HG02759 (cell line): ENCODE data around the gene SYT1.
"Not testable (repeated sequence)": the region's sequence is repeated elsewhere in the genome, so short reads cannot be mapped to it uniquely, and the experiment has no call there.

Experiments
- ATAC-seq: cut with Tn5 transposase; IDR thresholded peaks from one replicate; pipeline ENCODE4 v1.9.1; 2021; ENCODE audit warnings: mild to moderate bottlenecking, moderate library complexity; ENCODE audit not compliant: unreplicated experiment

Gene SYT1

DNA sequence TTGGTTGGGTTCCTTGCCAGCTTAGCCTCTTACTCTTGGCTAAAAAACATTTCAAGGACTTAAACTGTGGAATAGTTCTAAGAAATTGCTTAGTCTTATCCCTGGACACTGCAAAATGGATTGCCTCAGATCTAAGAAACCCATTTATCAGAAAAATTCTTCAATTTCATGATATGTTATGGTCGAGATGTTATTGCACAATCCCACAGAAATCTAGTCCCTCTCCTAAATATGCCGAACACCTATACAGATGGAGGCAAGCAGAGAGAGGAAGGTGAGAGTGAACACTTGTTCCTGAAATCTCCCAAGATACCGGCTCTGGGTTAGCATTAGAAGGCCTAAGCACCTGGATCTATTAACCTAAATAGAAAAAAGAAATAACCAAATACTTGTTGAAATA lies 559.0 kb downstream of the SYT1 start:
- ATAC-seq: no peak

DNA sequence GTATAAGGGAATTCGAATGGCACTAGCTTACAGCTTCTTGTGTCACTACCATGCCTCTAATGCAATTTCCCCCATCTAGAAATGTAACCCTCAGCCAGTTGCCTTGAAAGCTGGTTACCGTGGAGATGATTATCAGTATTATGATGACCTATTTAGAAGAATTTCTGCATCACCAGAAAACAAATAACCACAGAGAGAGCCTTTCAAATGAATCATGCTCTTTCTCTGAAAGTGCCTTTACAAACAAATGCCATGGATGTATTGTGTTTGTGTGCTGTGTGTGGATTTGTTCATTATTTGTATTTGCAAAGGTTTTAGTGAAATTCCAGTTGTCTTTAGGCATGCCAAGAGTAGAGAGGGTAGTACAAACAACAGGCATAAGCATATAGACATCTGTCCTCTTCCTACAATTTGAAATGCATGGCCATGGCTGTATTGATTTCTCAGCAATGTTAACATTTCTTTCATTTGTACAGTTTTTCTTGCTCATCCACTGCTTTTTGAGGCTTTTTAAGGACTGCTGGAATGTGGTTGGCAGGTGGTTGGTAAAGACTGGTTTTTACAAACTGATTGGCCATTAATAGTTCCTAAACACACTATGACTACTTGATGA lies 559.6 kb downstream of the SYT1 start:
- ATAC-seq: no peak

GRCh38 chr12:79426121-79426520 lies 561.5 kb downstream of the SYT1 start:
- ATAC-seq: no peak

GRCh38 chr12:79426744-79427143 lies 562.2 kb downstream of the SYT1 start:
- ATAC-seq: not testable (repeated sequence)

DNA sequence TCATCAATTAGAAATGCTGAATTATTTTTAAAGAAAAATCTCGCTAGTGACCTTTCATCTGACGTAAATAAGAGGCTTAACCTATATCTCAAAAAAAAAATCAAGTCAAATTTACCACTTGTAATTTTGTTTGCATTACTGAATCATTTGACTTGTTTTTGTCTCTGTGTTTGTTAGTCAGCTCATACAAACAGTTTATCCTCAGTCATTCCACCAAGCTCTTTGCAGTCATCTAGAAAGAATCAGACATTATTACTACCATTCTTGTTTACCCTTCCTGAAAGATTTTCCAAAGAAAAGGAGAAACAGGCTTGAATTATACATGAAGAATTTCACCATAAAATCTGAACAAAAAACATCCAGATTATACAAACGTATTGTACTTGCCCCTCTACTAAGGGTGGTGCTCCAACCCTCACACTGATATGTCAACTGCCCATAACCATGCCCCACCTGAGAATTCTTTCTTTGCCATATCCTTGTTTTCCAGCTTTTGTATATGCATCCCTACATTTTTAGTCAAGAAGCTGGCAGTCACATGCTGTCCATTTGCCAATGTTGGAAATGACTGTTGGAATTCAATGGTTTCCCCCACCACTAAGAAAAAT lies 569.0 kb downstream of the SYT1 start:
- no peak for ATAC-seq

- no peak for ATAC-seq
Observed at GRCh38 chr12:79434561-79434960, 570.0 kb downstream of the SYT1 start.

- no peak for ATAC-seq
Observed at GRCh38 chr12:79435742-79436141, 571.2 kb downstream of the SYT1 start.

- no peak for ATAC-seq
Observed at GRCh38 chr12:79438480-79439174, 574.1 kb downstream of the SYT1 start.

- no peak for ATAC-seq
Observed at GRCh38 chr12:79439175-79439825, 574.7 kb downstream of the SYT1 start.

- ATAC-seq: no peak
Observed at GRCh38 chr12:79441534-79441933, 577.0 kb downstream of the SYT1 start.

DNA sequence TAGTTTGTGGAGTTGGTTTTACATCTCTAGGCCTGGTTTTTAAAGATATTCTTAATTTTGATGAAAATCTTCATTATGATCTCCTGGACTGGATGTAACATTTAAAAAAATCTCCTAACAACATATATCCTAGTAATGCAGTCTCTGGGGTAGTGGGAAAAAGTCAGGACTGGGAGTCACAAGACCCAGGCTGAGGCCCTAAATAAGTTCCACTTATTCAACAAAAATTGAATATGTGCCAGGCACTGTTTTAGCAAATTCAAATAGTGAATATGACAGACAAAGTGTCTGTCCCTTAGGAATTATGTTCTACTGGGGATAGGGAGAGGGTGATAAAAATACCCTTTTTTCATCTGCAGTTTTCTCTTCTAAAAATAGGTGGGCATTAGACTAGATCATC lies 577.8 kb downstream of the SYT1 start:
- ATAC-seq: no peak

- no peak for ATAC-seq
Observed at GRCh38 chr12:79444089-79444488, 579.5 kb downstream of the SYT1 start.

DNA sequence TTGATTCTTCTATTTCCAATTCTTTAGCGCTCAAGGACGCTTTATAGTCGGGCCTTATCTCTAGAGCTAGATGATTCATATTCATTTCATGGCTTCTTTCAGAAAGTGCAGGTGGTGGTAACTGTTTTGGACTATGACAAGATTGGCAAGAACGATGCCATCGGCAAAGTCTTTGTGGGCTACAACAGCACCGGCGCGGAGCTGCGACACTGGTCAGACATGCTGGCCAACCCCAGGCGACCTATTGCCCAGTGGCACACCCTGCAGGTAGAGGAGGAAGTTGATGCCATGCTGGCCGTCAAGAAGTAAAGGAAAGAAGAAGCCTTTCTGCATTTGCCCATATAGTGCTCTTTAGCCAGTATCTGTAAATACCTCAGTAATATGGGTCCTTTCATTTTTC lies 584.2 kb downstream of the SYT1 start:
- no peak for ATAC-seq

GRCh38 chr12:79451365-79451764 lies 586.8 kb downstream of the SYT1 start:
- ATAC-seq: no peak

GRCh38 chr12:79451978-79452377 lies 587.4 kb downstream of the SYT1 start:
- ATAC-seq: no peak

DNA sequence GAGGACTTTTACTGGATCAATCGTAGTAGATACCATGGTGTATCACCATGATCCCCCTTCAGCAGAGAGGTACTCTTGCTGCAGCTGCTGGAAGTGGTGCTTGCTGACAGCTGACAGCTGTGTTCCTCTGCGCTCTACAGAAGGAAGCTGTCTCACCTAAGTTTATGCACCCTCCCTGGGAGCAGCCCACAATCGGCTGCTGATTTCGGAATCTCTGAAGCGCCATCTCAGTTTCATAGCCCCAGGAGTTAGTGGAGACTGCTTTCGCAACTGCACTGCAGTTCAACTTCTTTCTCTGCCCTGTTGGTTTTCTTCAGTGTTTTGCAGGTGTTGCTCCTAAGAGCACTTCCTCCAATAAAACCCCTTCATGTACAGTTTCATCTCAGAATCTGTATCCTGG lies 588.3 kb downstream of the SYT1 start:
- no peak for ATAC-seq

GRCh38 chr12:79453820-79454219 lies 589.2 kb downstream of the SYT1 start:
- no peak for ATAC-seq

DNA sequence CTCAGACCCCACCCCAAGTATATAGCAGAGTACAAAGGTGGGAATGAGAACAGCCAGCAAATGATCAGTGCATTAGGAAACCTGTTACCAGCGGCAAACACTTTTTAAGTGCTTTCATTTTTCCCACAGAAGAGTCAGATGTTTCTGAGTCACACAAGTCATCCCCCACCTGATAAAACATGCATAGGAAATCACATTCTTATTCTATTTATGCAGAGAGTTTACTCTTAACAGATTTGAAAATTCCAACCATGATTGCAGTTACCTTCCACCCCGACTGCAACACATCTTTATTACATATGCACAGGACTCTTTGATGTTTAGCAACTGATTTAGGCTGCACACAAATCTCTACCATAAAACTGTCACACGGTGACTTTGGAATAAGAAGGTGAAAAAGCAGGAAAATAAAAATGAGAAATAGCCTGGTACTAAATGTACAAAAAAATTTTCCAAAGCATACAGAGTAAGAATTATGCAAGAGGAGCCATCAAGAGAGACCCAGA lies 589.8 kb downstream of the SYT1 start:
- no peak for ATAC-seq

- ATAC-seq: no peak
Observed at GRCh38 chr12:79455286-79455685, 590.7 kb downstream of the SYT1 start.

DNA sequence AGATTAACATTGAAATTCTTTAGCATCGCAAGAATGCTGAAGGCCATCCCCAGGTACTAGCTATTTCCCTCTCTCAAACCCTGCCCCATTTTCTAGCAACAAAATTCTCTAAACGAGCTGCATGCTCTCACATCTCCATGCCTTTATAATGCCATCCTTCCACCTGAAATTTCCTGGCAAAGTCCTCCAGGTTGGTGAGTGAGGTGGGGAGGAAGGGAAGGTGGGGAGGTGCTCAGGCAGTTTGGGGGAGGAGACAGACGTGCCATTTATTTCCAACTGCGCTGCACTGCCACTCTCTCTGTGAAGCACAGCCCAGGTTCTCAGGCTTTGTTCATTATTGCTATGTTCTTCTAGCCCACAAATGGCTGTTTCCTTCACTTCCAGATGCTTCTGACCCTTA lies 617.7 kb downstream of the SYT1 start:
- no peak for ATAC-seq

- no peak for ATAC-seq
Observed at GRCh38 chr12:79482921-79483320, 618.3 kb downstream of the SYT1 start.

DNA sequence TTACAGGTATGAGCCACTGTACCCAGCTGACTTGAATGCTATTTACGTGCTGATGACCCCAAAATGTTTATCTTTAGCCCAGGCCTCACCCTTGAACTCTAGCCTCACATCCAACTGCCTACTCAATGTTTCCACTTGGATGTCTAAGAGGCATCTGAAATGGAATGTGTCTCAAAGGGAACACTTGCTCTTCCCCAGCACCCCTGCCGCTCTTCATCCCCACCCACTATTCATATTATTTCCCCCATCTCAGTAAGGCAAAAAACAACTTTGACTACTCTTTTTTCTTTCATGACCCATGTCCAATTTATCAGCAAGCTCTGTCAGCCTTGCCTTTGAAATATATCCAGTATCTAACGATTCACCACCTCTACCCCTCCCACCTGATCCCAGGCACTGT lies 621.6 kb downstream of the SYT1 start:
- ATAC-seq: no peak
